NCI-H2029 treated with DMSO at 0.1 percent for 48 hours (cell line): ENCODE data around the gene TTBK2.
"Not testable (repeated sequence)": the region's sequence is repeated elsewhere in the genome, so short reads cannot be mapped to it uniquely, and the experiment has no call there.

ENCODE experiments used
- DNase-seq: peaks from one replicate; lab custom pipeline; 2025; lab: John Stamatoyannopoulos, UW

TTBK2 gene

GRCh38 chr15:42920519-42921341, at the start of gene TTBK2:
Gene TTBK2 (minus strand): TSS chr15:42920778. CDS start chr15:42878617, 42,161 bp downstream.
- peak; percentile 85 for DNase-seq

DNA sequence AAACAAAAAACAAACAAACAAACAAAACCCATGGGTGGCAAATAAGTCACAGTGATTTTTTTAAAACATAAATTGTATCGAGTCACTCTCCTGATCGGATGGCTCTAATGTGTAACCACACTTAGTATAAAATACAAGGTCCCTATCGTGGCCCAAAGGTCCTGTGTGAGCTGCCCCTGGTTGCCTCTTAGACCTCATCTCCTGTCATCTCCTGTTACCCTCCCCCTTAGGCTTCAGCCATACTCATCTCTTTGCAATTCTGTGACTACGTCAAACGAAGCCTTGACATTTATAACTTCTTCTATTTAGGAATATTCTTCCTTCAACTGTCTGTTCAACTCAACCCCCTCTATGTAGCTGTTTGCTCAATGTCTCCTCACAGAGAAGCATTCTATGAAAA, 43.9 kb upstream of the TTBK2 start:
- DNase-seq, result no peak

- DNase-seq, result no peak
Observed at GRCh38 chr15:42955518-42955917, 34.9 kb upstream of the TTBK2 start.

- DNase-seq, result no peak
Observed at GRCh38 chr15:42954291-42954690, 33.7 kb upstream of the TTBK2 start.

DNA sequence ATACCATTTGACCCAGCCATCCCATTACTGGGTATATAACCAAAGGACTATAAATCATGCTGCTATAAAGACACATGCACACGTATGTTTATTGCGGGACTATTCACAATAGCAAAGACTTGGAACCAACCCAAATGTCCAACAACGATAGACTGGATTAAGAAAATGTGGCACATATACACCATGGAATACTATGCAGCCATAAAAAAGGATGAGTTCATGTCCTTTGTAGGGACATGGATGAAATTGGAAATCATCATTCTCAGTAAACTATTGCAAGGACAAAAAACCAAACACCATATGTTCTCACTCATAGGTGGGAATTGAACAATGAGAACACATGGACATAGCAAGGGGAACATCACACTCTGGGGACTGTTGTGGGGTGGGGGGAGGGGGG, 28.3 kb upstream of the TTBK2 start:
- DNase-seq, result not testable (repeated sequence)

DNA sequence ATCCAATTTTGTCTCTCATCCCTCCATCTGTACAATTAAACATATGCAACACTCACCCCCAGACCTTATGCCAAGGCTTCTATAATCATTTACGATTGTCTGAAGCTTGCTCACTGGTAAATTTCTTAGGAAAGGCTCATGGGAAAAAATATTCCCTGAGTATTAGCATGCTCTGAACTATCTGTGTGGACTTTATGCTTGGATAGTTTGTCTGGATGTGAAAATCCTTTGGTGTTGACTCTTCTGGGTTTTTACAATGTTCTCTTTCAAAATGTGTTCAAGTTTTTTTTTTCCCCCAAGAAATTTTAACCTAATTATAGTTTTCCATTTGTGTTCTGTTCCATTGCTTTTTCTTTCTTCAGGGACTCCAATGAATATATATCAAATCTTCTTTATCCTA, 19.9 kb upstream of the TTBK2 start:
- DNase-seq, result no peak

- DNase-seq, result no peak
Observed at GRCh38 chr15:42939841-42940240, 19.3 kb upstream of the TTBK2 start.

DNA sequence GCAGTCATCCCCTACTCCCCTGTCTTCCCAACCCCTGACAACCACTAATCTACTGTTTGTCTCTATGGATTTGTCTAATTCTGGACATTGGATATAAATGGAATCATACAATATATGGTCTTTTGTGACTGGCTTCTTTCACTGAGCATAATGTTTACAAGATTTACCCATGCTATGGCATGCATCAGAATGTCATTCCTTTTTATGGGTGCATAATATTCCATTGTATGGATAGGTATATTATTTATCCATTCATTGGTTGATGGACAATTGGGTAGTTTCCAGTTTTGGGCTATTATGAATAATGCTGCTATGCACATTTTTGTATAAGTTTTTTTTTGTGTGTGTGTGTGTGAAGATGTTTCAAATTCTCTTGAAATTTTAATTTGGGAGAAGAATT, 16.6 kb upstream of the TTBK2 start:
- DNase-seq, result no peak

DNA sequence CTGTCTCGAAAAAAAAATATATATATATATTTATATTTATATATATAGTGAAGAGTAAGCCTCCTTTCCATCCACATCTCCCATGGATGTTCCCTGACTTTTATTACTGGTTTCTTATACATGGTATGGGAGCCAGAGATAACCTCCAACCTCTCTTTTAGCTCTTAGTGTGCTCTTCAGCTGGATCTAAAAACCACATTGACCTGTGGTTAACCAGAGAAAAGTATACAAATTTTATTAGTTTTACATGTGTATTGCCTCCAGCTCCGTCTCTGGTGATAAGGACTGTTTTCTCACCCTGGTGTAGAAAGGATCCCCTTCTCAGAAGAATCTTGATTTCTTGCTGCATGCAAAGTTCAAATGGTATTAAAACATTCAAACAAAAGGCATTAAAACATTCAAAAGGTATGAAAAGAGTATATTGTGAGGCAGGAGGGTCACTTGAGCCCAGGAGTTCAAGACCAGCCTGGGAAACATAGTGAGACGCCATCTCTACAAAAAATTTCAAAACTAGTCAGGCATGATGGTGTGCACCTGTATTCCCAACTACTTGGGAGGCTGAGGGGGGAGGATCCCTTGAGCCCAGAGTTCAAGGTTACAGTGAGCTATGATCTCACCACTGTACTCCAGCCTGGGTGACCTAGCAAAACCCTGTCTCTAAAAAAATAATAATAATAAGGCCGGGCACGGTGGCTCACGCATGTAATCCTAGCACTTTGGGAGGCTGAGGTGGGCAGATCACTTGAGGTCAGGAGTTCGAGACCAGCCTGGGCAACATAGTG, 13.5 kb upstream of the TTBK2 start:
- no peak for DNase-seq

GRCh38 chr15:42932833-42933515, 12.4 kb upstream of the TTBK2 start:
- DNase-seq, result no peak

DNA sequence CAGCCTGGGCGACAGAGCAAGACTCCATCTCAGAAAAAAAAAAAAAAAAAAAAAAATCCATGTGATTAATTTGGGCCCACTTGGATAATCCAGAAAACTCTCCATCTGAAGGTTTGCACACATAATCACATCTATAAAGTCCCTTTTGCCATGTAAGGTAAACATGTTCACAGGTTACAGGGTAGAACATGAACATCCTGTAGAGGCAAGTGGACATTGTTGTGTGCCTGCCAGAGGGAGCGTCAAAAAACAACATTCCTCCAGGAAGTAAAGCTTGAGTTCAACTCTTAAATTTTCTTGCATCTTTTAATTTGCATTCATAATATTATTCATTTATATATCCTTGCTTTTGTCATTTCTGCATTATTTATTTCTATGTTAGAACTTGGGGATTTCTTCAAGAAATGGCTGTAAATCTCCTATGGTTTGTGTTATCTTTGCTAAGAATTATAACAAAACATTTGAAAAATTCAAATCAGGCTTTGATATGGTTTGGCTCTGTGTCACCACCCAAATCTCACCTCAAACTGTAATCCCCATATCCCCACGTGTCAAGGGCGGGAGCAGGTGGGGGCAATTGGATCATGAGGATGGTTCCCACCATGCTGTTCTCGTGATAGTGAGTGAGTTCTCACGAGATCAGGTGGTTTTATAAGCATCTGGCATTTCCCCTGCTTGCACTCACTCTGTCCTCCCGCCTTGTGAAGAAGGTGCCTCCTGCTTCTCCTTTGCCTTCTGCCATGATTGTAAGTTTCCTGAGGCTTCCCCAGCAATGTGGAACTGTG, 11.3 kb upstream of the TTBK2 start:
- DNase-seq, result no peak

DNA sequence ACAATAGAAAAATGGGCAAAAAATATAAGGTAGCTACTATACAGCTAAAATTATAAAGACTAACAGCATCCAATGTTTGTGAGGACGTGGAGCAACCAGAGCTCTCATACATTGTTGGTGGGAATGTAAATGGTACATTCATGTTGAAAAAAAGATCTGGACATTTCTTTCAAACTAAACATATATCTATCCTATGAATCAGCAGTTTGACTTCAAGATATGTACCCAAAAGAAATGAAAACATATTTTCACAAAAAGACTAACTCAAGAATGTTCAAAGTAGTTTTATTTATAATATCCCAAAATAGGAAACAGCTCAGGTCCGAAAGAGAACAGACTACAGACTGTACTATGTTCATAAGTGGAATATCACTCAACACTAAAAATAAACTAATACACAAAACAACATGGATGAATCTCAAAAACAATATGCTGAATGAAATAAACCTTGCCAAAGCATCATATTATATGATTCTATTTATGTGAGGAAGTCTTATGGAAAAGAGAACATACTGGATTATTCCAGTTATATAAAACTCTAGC, 8.8 kb upstream of the TTBK2 start:
- no peak for DNase-seq

DNA sequence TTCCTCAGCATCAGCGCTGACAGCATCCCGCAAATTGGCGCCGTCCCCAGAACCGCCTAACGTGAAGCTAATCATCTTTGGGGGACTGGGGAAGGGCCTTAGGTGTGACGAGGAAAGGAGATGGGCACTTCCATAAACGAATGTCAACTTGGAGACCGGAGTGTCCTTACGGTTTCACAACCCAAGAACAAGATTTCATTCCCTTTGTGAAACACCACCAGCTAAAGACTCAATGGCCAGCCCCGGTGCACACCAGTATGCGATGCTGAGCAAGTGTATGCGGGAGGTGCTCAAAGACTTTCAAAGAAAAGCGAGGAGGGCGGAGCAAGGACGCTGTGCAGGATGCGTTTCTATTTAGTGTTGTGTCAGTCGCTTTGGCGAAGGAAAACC, 759 bp upstream of the TTBK2 start:
- DNase-seq, result no peak

- no peak for DNase-seq
Observed at GRCh38 chr15:42919799-42920518, 619 bp downstream of the TTBK2 start.

DNA sequence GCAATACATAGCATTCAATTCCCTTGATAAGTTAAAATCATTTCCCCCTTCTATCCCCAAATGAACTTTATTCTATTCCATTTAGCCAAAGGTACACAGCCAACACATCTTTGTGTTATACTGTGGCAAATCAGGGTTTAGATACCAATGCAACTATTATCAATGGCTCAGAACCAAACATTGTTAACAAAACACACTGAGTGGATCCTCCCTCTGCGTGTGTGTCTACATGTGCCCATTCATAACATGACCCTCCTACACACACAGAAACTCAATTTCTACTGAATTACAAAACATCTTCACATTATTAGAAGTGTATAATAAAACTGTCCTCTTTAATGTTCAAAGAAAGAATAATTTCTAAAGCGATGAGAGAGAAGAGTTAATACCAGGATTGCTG, 1.3 kb downstream of the TTBK2 start:
- no peak for DNase-seq

DNA sequence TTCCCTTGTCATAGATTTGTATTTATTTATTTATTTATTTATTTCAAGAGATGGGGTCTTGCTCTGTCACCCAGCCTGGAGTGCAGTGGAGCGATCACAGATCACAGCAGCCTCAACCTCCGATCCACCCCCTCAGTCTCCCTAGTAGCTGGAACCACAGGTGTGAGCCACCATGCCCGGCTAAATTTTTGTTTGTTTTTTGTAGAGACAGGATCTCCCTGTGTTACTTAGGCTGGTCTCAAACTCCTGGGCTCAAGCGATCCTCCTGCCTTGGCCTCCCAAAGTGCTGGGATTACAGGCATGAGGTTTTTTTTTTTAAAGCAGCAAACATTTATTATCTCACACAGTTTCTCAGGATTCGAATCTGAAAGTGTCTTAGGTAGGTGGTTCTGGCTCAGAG, 2.5 kb downstream of the TTBK2 start:
- DNase-seq, result no peak

GRCh38 chr15:42915654-42916315, 4.8 kb downstream of the TTBK2 start:
- no peak for DNase-seq

- no peak for DNase-seq
Observed at GRCh38 chr15:42914728-42915497, 5.7 kb downstream of the TTBK2 start.

- DNase-seq, result no peak
Observed at GRCh38 chr15:42911058-42911592, 9.5 kb downstream of the TTBK2 start.
